Stimulated activated CD4-positive, alpha-beta T cell treated with anti-CD3 and anti-CD28 coated beads, Interleukin-12 subunit alpha, Interleukin-12 subunit beta, amount 100 ng/mL, for 48 hours (primary cell): Measurements from ENCODE around the gene OVAAL.

ENCODE experiments used
- DNase-seq, 3 donors: peaks; one replicate each; pipeline ENCODE4 v3.0.0-alpha.2; 2020; ENCODE audit warnings: low read depth in 2 of 3, low spot score in 1 of 3

Gene OVAAL

DNA sequence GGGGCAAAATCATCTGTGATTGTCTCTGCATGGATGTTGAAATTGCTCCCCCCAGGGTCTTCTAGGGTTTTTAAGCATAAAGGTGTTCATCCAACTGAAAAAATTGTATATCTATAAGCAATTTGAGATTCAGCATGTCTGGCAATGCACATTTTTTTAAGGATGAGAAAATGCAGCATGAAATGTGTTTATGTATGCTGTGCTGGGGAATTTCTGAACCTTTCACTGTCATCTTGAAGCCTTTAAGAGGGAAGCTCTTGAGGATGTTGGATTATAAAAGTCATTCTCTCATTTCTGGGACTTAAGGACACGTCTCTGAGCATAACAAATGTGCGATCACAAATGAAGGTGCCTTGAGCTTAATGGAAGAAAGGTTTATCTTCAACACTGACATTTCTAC, 9.4 kb downstream of the OVAAL start:
- no peak for DNase-seq

GRCh38 chr1:180571060-180571831, 12.5 kb downstream of the OVAAL start:
- no peak for DNase-seq

- DNase-seq = peak; percentile 36 to 54 (median 53)
These were observed 13.3 kb downstream of the OVAAL start for GRCh38 chr1:180571832-180572636.

GRCh38 chr1:180572760-180573159, 14.0 kb downstream of the OVAAL start:
- no peak for DNase-seq

DNA sequence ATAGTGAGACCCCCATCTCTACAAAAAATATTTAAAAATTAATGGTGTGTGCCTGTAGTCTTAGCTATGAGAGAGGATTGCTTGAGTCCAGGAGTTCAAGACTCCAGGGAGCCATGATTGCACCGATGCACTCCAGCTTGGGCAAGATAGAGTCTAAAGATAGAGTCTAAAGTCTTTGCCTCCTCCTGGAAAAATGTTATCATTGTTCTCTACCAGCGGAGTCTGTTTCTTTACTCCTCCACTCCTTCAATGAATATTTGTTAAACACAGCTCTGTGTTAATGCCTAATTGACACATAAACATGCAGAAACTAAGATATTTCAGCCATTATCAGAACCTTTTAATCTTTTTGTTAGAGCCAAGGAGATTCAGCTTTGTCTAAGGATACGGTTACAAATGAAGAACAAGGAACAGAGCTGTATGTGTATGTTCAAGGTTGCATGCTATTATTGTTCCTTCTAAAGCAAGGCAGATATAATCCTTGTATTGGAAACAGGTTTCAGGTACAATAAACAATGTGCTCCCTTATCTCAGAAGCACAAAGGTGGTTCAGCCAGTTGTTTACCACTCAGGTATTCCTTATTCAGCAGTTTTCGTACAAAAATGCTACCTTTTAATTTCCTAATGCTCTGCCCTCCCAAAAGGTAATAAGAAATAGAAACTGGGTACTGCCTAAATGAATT, 15.4 kb downstream of the OVAAL start:
- DNase-seq = no peak

DNA sequence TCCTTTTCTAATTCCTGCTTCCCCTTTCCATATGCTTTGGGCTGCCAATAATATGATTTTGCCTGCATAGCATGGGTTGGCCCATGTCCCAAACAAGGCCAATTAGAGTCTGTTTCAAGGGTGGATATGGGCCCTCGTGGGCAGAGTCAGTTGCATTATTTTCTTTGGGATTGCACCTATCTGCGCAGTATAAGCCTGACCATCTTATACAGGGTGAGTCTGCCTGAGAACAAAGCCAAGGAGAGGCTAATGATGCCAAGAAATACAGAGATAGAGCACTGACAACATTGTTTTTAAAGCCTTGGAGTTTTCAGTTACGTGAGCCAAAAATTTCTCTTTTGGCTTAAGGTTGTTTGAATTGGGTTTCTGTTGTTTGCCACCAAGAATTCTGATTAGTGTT, 18.6 kb downstream of the OVAAL start:
- no peak for DNase-seq

GRCh38 chr1:180579961-180580611, 21.3 kb downstream of the OVAAL start:
- no peak for DNase-seq

GRCh38 chr1:180581635-180582039, 22.9 kb downstream of the OVAAL start:
- DNase-seq = no peak

DNA sequence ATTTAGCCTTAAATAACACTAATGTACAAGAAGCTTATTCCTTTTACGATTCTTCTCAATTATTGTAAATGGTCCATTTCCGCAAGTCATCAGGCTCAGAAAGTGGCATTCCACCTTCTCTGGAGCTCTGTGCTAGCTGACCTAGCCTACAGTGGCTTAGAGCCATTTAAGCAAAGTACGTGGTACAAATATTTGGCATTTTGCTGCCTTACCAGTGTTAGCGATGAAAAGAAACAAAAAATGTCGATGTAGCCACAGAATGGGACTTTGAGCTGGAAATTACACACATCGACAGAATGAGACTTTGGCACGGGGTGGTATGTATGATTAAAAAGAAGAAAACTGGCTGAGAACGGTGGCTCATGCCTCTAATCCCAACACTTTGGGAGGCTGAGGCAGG, 26.1 kb downstream of the OVAAL start:
- DNase-seq = no peak

DNA sequence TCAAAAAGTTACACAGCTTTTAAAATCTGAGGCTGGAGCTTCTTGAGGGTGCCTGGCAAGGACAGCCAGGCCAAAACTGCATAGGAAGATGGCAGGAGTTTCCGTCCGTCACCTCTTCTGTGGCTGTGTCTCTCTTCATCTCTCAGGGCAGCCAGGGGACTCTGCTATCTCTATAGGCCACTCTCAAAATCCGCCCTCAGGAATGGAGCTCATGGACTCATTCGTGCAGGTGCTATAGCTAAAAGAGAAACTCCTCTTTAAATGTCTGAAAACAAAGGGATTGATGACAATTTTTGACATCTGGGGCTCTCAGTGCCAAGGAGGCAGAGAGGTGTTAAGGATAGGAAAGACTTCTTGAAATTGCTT, 27.2 kb downstream of the OVAAL start:
- DNase-seq = no peak

DNA sequence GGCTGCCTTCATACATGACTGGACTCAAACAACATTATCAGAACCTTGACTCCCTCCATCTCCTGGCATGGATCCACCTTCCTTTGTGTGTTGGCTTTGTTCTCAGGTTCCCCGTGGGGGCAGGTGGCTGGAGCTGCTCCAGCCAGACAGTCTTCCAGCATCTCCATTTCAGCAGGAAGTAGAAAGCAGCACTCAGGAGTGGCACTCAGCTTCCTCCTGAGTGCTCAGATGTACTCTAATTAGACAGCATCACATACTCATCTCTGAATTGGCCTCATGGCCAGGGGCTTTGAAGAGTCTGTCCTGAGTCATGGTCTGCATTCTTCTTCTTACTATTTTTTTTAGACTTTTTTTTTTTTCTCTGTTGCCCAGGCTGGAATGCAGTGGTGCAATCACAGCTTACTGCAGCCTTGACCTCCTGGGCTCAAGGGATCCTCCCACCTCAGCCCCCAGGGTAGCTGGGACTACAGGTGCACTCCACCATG, 27.9 kb downstream of the OVAAL start:
- no peak for DNase-seq

GRCh38 chr1:180588121-180588520, 29.4 kb downstream of the OVAAL start:
- no peak for DNase-seq

- DNase-seq = no peak
These were observed 32.1 kb downstream of the OVAAL start for GRCh38 chr1:180590889-180591288.

GRCh38 chr1:180593382-180593781, 34.6 kb downstream of the OVAAL start:
- DNase-seq = no peak

GRCh38 chr1:180594723-180595122, 36.0 kb downstream of the OVAAL start:
- no peak for DNase-seq

DNA sequence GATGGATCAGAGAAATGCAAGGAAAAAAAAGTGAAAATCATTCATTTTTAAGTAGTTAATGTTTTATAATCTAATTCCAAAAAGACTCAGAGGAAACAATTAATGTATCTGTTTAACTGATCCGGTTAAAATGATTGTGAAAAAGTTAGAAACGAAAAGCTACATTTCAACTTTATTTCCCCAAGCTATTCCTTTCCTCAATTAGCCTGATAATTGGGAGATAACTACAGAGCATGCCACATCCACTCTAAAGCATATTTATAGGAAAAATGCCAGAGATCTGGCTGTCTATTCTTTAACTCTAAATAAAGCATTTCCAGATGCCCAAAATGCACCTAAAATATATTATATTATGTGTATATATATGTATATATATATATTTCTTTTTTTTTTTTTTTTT, 37.2 kb downstream of the OVAAL start:
- no peak for DNase-seq

- no peak for DNase-seq
These were observed 38.8 kb downstream of the OVAAL start for GRCh38 chr1:180597520-180597919.

GRCh38 chr1:180598333-180598974, 39.7 kb downstream of the OVAAL start:
- no peak for DNase-seq

- no peak for DNase-seq
These were observed 41.6 kb downstream of the OVAAL start for GRCh38 chr1:180600343-180600742.

GRCh38 chr1:180601512-180601911, 42.7 kb downstream of the OVAAL start:
- no peak for DNase-seq
